ENCODE data around the gene S100A2.

GRCh38 chr1:153561466-153561985 is 4.1 kb downstream of the S100A2 start:
- TF ChIP-seq, protein P1, sequence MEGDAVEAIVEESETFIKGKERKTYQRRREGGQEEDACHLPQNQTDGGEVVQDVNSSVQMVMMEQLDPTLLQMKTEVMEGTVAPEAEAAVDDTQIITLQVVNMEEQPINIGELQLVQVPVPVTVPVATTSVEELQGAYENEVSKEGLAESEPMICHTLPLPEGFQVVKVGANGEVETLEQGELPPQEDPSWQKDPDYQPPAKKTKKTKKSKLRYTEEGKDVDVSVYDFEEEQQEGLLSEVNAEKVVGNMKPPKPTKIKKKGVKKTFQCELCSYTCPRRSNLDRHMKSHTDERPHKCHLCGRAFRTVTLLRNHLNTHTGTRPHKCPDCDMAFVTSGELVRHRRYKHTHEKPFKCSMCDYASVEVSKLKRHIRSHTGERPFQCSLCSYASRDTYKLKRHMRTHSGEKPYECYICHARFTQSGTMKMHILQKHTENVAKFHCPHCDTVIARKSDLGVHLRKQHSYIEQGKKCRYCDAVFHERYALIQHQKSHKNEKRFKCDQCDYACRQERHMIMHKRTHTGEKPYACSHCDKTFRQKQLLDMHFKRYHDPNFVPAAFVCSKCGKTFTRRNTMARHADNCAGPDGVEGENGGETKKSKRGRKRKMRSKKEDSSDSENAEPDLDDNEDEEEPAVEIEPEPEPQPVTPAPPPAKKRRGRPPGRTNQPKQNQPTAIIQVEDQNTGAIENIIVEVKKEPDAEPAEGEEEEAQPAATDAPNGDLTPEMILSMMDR (IDR thresholded peaks at IDR 0.05) = no peak
- no peak for TF ChIP-seq POLR2A (IDR thresholded peaks at IDR 0.05)

All from heart left ventricle (tissue), 13 donors.